Thyroid gland (tissue), 4 donors: Measurements from ENCODE around the gene DGKB. TPM values are rescaled to one million over a fixed set of nuclear protein-coding genes. Genes with fewer than 3 reads are reported as not detected.

Experiments used
- DNase-seq, 2 donors: peaks; one replicate each; pipeline ENCODE4 v3.0.0-alpha.2; 2019
- H3K27ac ChIP-seq, 3 donors: fragments of 200-600 bp; sonication (generic); 1 replicate in 2 of 3; 2 replicates in 1 of 3; pipeline ENCODE4 v1.5.1; 2016 to 2019; ENCODE audit warnings: mild to moderate bottlenecking in 1 of 3, moderate library complexity in 1 of 3
- H3K27me3 ChIP-seq: fragments of 200-600 bp; sonication (generic); one replicate; pipeline ENCODE4 v1.5.1; 2019
- H3K36me3 ChIP-seq, 2 donors: fragments of 200-600 bp; sonication (generic); one replicate each; pipeline ENCODE4 v1.5.1; 2016 to 2019
- H3K4me1 ChIP-seq, 2 donors: fragments of 200-600 bp; sonication (generic); one replicate each; pipeline ENCODE4 v1.5.1; 2017 to 2019
- H3K4me3 ChIP-seq, 3 donors: fragments of 200-600 bp; sonication (generic); replicated peaks in 1 of 3; 1 replicate in 2 of 3; 2 replicates in 1 of 3; pipeline ENCODE4 v1.5.1; 2016; ENCODE audit warnings: mild to moderate bottlenecking in 1 of 3
- H3K9me3 ChIP-seq: fragments of 200-600 bp; sonication (generic); one replicate; pipeline ENCODE4 v1.5.1; 2017
- POLR2A ChIP-seq, 2 donors: fragments of 450-650 bp; IDR thresholded peaks; one replicate each; pipeline ENCODE4 v1.6.1; 2017; ENCODE audit warnings: antibody characterized with exemption in 2 of 2, mild to moderate bottlenecking in 2 of 2, moderate library complexity in 1 of 2
- WGBS, 2 donors: methylation state at CpG; one replicate each; pipeline ENCODE4 v1.1.5; 2017; 5-methylcytosine and 5-hydroxymethylcytosine counted together
- intact Hi-C: fragments of 100-400 bp; cut with DNase I; formaldehyde crosslinking; loops from one replicate; pipeline ENCODE4 v1.15.1; 2023
- total RNA-seq, 4 donors: library from RNA; depleted of rRNA; stranded (reverse); fragments of >200 nt; gene quantifications; one replicate each; pipeline ENCODE4 v1.2.3, GENCODE V29; 2016
- TF ChIP-seq, protein P1 (sequence below), 6 experiments: fragments of 200-600 bp in 3 of 6; fragments of 450-650 bp in 3 of 6; sonication (generic) in 3 of 6; IDR thresholded peaks; one replicate each; pipeline ENCODE4 v1.5.1; 2016 to 2019; ENCODE audit warnings: antibody characterized with exemption in 6 of 6, mild to moderate bottlenecking in 2 of 6, inconsistent platforms in 1 of 6, moderate library complexity in 1 of 6

The DGKB gene
- total RNA-seq, 4 donors from 2014 or later: 0.11 to 2.1 (median 0.49) TPM; not detected in 1

DNA sequence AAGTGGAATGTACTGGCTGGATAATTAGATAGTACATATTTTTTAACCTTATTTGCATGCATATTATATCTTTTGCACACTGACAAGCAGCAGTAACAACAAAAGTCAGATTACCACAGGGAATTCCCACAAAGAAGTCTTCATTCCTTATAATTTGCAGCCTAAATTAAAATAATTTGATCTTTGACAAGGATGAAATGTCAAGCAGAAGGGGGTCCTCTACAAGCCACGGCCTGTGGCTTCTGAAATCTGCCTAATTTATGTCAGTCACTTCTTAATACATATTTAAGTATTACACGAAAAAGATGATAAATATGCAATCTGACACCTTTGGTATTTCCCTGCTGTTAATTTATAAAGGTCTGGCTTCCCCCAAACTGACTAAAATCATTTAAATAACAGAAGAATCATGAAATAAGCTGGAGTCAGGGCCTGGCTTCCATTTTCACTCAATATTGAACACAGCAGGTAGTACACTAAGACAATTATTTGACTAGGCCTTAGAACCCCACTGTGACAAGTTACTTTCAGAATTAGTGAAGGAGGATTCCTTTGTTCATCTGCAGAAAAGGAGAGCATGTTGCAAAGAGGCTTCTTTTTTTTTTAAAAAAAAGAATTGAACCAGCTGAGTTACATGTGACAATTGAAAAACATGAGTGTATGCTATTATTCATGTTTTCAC lies 562.0 kb downstream of the DGKB start:
- Histone ChIP-seq H3K4me1 (no peaks in the 10 kb centered on the region), H3K27me3 (no peaks in the 10 kb centered on the region), H3K4me3 (no peak overlapping the region), H3K36me3 (no peaks in the 10 kb centered on the region), H3K9me3 (no peaks in the 10 kb centered on the region), H3K27ac (no peak overlapping the region)
- no peak for TF ChIP-seq POLR2A (IDR thresholded peaks at IDR 0.05)
- TF ChIP-seq, protein P1, sequence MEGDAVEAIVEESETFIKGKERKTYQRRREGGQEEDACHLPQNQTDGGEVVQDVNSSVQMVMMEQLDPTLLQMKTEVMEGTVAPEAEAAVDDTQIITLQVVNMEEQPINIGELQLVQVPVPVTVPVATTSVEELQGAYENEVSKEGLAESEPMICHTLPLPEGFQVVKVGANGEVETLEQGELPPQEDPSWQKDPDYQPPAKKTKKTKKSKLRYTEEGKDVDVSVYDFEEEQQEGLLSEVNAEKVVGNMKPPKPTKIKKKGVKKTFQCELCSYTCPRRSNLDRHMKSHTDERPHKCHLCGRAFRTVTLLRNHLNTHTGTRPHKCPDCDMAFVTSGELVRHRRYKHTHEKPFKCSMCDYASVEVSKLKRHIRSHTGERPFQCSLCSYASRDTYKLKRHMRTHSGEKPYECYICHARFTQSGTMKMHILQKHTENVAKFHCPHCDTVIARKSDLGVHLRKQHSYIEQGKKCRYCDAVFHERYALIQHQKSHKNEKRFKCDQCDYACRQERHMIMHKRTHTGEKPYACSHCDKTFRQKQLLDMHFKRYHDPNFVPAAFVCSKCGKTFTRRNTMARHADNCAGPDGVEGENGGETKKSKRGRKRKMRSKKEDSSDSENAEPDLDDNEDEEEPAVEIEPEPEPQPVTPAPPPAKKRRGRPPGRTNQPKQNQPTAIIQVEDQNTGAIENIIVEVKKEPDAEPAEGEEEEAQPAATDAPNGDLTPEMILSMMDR (IDR thresholded peaks at IDR 0.05): no peak
- DNase-seq: no peak
- intact Hi-C loops: no loop called here
- WGBS, 2 donors: 65 to 77% methylated on average over 2 of the region's 2 CpGs

- DNase-seq: no peak
- H3K4me1 ChIP-seq: no peaks in the 10 kb centered on the region
- H3K36me3 ChIP-seq: no peaks in the 10 kb centered on the region
- no peak overlapping the region for H3K4me3 ChIP-seq
- H3K27ac ChIP-seq: no peak overlapping the region
- 90 to 91% methylated on average over 2 of the region's 2 CpGs for WGBS, 2 donors
- no peaks in the 10 kb centered on the region for H3K9me3 ChIP-seq
- TF ChIP-seq POLR2A (IDR thresholded peaks at IDR 0.05): no peak
- TF ChIP-seq, protein P1 (IDR thresholded peaks at IDR 0.05): no peak
- intact Hi-C loops: no loop called here
- no peaks in the 10 kb centered on the region for H3K27me3 ChIP-seq
These were observed 562.7 kb downstream of the DGKB start for GRCh38 chr7:14339861-14340260.

- 91 to 98% methylated on average over 1 of the region's 1 CpG for WGBS, 2 donors
- Histone ChIP-seq H3K4me1 (no peaks in the 10 kb centered on the region), H3K9me3 (no peaks in the 10 kb centered on the region), H3K36me3 (no peaks in the 10 kb centered on the region), H3K27me3 (no peaks in the 10 kb centered on the region), H3K4me3 (no peak overlapping the region), H3K27ac (no peak overlapping the region)
- intact Hi-C loops: no loop called here
- no peak for DNase-seq
- TF ChIP-seq POLR2A (IDR thresholded peaks at IDR 0.05): no peak
- TF ChIP-seq, protein P1 (IDR thresholded peaks at IDR 0.05): no peak
These were observed 566.3 kb downstream of the DGKB start for GRCh38 chr7:14336256-14336655.

- intact Hi-C loops: no loop called here
- no peaks in the 10 kb centered on the region for H3K27me3 ChIP-seq
- DNase-seq: no peak
- H3K4me1 ChIP-seq: no peaks in the 10 kb centered on the region
- 54 to 64% methylated on average over 5 of the region's 5 CpGs for WGBS, 2 donors
- H3K27ac ChIP-seq: no peak overlapping the region
- no peak overlapping the region for H3K4me3 ChIP-seq
- H3K9me3 ChIP-seq: no peaks in the 10 kb centered on the region
- TF ChIP-seq POLR2A (IDR thresholded peaks at IDR 0.05): no peak
- TF ChIP-seq, protein P1 (IDR thresholded peaks at IDR 0.05): no peak
- no peaks in the 10 kb centered on the region for H3K36me3 ChIP-seq
These were observed 570.4 kb downstream of the DGKB start for GRCh38 chr7:14332155-14332554.

GRCh38 chr7:14324767-14325166 lies 577.8 kb downstream of the DGKB start:
- TF ChIP-seq, protein P1 (IDR thresholded peaks at IDR 0.05): no peak
- no peak for TF ChIP-seq POLR2A (IDR thresholded peaks at IDR 0.05)
- intact Hi-C loops: no loop called here

More at GRCh38 chr7:14324767-14325166, 577.8 kb downstream of the DGKB start:
- Histone ChIP-seq H3K36me3 (no peaks in the 10 kb centered on the region), H3K27ac (no peak overlapping the region), H3K27me3 (no peaks in the 10 kb centered on the region), H3K4me3 (no peak overlapping the region), H3K4me1 (no peaks in the 10 kb centered on the region), H3K9me3 (no peaks in the 10 kb centered on the region)
- no peak for DNase-seq
- 53% methylated on average over 3 of the region's 3 CpGs for WGBS, 2 donors
